Measurements from ENCODE around the gene ZIM2.

Gene ZIM2

DNA sequence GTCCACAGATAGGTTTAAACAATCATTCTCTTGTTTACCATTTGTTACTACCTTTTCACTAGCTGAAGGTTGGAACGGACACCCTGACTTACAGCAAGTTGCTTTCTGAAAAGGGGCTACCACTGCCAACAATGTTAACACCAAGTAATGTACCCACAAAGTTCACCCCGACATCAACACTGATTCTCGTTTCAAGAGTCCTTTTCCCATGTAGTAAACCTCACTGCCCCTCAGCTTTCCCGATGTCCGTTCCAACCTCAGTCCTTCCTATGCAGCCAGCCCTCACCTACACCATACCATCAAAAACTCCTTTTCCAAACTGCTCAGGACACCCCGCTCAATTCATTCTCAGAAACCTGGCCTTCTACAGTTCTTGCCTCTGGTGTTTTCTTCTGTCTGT, 29.0 kb downstream of the ZIM2 start:
- in situ Hi-C loops (cut with MboI; ENCODE audit: low sequenced_read_pairs), result no loop called here

- in situ Hi-C loops (cut with MboI; ENCODE audit: low sequenced_read_pairs), result no loop called here
Observed at GRCh38 chr19:56810260-56810659, 30.3 kb downstream of the ZIM2 start.

DNA sequence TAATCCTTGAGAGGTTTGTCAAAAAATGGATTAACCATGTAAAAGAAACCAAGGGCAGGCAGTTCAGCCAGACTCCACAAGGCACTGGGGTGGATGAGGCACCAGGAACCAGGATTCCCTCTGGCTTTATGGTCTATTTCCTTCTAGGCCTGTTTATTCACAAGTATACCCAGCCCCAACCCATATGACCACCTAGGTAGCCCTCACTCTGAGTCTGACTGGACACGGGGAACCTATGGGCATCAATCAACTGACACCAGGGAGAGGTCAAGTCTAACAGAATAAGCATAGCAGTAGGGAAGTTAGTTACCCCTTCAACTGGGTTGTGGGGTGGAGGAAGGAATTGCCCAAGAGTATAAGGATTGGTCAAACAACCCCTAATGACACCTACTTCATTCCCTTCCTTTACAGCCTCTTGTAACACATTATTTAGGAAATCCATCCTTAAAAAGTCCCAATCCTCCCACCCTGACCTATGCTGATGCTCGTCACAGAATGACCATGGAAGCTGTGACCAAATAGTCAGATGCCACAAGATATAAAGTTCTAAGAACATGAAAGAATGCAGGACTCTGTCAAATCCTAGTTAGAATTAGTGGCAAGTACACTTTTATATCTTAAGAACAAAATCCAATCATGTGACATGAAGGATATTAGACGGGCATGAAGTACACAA, 31.7 kb downstream of the ZIM2 start:
- in situ Hi-C loops (cut with MboI; ENCODE audit: low sequenced_read_pairs), result no loop called here

GRCh38 chr19:56806639-56807038, 33.9 kb downstream of the ZIM2 start:
- in situ Hi-C loops (cut with MboI; ENCODE audit: low sequenced_read_pairs), result no loop called here

GRCh38 chr19:56778351-56778750, 62.2 kb downstream of the ZIM2 start:
- in situ Hi-C loops (cut with MboI; ENCODE audit: low sequenced_read_pairs), result no loop called here

DNA sequence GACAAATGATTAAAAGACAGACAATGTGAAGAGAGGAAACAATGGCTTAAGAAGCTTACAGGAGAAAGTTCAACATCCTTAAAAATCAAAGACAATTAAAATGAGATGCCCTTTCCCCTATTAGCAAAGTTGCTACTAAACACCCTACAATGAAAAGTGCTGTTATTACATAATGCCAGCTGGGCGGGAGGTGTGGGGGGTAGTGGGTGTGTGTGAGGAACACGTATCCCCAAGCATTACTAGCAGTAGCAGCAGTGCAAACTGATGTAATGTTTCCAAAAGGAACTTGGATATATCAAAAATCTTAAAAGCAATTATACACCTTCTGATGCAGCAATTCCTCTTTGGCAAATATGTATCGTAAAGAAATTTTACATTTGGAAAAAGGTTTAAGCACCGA, 70.9 kb downstream of the ZIM2 start:
- in situ Hi-C loops (cut with MboI; ENCODE audit: low sequenced_read_pairs), result no loop called here

- in situ Hi-C loops (cut with MboI; ENCODE audit: low sequenced_read_pairs), result no loop called here
Observed at GRCh38 chr19:56765137-56765536, 75.4 kb downstream of the ZIM2 start.

DNA sequence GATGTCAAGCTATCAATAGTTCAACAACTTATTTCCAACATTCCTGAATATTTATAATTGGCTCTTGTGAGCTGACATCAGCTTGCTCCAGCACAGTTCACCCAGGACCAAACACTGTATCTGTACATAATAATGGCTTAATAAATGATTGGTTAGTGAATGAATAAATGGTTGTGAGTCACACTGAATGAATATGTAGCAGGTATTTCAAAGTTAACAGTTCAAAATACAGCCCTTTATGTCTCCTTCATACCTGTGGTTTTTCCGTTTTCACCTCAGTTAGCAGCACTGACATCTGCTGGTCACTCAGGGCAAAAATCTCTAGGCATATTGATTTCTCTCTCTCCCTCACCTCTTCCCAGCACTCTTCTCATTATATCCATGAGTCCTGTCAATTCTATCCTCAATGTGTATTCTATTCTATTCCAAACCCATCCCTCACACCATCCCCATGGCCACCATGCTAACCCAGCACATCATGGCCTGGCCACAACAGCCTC, 76.3 kb downstream of the ZIM2 start:
- in situ Hi-C loops (cut with MboI; ENCODE audit: low sequenced_read_pairs), result no loop called here

- in situ Hi-C loops (cut with MboI; ENCODE audit: low sequenced_read_pairs), result no loop called here
Observed at GRCh38 chr19:56760842-56761241, 79.7 kb downstream of the ZIM2 start.

- in situ Hi-C loops (cut with MboI; ENCODE audit: low sequenced_read_pairs), result no loop called here
Observed at GRCh38 chr19:56759531-56759930, 81.0 kb downstream of the ZIM2 start.

DNA sequence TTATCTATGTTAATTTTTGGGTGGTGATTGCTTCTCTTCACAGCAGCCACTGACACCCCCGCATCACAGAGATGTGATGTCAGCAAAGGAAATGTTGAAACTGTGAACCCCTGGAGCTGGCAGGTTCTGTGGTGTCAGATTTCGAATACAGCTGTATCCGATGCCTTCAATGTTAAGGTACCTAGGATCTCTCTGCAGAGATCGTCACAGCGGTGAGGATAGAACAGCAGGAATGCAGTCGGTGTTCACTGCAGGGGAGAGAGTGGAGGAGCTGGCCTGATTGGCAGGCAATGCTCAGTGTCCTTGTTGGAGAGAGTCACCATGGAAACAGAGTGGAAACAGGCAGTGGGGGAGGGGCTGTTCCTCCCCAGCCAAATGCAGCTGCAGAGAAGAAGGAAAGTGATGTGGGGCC, 89.4 kb downstream of the ZIM2 start:
- in situ Hi-C loops (cut with MboI; ENCODE audit: low sequenced_read_pairs), result no loop called here

DNA sequence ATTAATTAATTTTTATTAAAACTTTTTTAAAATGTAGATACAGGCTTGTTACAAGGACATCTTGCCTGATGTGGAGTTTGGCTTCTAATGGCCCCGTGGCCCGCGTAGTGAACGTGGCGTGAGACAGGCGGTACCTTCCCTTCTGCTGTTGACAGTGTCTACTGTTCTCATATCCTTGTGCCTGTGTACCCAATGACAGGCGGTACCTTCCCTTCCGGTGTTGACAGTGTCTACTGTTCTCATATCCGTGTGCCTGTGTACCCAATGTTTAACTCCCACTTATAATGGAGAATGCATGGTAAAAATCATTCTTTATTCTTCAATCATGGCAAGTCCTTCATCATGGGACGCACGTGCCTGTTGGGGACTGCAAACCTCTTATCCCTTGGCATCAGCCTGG, 89.9 kb downstream of the ZIM2 start:
- in situ Hi-C loops (cut with MboI; ENCODE audit: low sequenced_read_pairs), result no loop called here

GRCh38 chr19:56748378-56748777, 92.1 kb downstream of the ZIM2 start:
- in situ Hi-C loops (cut with MboI; ENCODE audit: low sequenced_read_pairs), result no loop called here

DNA sequence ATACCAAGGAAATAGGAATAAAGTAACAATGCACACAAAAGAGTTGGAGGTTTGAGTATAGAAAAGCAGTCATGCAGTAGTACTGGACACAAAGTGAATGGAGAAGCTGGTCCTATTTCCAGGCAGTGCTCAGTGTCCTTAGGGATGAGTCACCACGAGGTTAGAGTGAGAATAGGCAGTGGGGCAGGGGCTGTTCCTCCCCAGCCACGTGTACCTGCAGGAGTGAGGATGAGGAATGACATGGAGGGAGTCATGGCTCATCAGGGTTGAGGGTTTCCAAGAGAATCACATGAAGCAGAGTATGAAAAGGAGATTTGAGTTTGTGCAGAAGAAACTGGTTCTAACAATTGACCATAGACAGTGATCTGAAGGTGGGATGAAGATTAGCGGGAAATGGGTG, 94.2 kb downstream of the ZIM2 start:
- in situ Hi-C loops (cut with MboI; ENCODE audit: low sequenced_read_pairs), result no loop called here

DNA sequence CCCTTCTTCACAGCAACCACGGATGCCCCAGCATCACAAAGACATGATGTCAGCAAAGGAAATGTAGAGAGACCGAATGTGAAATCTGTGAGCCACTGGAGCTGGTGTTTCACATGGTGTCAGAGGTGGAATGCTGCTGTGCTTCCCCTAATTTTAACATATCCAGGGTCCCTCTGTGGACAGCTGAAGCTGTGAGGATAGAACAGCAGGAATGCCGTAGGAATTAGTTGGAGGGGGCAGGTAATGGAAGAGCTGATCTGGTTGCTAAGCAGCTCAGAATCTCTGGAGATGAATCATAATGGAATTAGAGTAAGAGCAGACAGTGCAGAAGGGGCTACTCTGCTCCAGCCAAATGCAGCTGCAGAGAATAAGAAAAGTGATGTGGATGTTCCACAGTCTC, 100.0 kb downstream of the ZIM2 start:
- in situ Hi-C loops (cut with MboI; ENCODE audit: low sequenced_read_pairs), result no loop called here

DNA sequence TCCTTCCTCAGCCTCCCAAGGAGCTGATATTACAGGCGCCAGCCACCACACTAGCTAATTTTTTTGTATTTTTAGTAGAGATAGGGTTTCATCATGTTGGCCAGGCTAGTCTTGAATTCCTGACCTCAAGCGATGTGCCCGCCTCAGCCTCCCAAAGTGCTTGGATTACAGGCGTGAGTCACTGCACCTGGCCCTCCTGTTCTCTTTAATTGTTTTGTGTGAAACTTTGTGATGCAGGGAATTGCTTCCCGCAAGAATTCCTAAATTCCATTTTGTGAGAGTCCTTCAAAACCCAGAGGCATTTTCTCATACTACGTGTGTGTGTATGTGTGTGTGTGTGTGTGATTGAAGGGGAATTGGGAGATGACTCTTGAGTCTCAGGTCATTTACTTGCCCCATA, 104.0 kb downstream of the ZIM2 start:
- in situ Hi-C loops (cut with MboI; ENCODE audit: low sequenced_read_pairs), result no loop called here

DNA sequence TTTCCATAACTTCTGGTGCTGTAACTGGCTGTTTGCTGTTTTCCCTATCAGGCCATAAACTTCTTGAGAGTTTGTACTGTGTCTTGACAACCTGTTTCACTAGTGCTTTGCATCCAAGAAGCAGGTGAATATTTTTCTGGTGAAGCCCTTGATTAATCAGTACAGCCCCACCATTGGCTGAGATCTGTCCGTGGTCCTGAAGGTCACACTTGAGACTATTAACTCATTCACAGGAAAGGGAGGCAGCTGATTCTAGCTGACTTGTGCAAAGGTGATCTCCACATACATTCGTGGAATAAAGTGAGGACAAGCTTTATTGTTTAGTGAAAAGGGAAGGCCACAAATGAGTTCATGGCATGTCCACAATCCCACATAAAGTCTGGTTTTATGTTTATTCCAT, 107.5 kb downstream of the ZIM2 start:
- in situ Hi-C loops (cut with MboI; ENCODE audit: low sequenced_read_pairs), result no loop called here

DNA sequence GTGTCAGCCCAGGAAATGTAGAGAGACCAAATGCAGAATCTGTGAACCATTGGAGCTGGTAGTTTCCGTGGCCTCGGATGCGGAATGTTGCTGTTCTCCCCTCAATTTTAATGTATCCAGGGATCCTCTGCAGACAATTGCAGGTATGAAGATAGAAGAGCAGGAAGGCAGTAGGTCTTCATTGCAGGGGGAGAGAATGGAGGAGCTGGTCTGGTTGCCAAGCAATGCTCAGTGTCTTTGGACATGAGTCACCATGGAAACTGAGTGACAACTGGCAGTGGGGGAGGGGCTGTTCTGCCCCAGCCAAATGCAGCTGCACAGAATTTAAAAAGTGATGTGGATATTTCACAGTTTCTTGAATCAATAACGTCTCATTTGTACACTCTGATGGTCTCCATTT, 112.8 kb downstream of the ZIM2 start:
- in situ Hi-C loops (cut with MboI; ENCODE audit: low sequenced_read_pairs), result no loop called here

GRCh38 chr19:56725829-56726424, 114.6 kb downstream of the ZIM2 start:
- in situ Hi-C loops (cut with MboI; ENCODE audit: low sequenced_read_pairs), result no loop called here
